Measurements from ENCODE around the gene HAGHL.

- TF ChIP-seq CTCF (IDR thresholded peaks at IDR 0.05 in 8 of 11, conservative IDR thresholded peaks at IDR 0.05 in 3 of 11) (no peak), POLR2A (IDR thresholded peaks at IDR 0.05) (no peak), POLR2AphosphoS5 (IDR thresholded peaks at IDR 0.05) (no peak)
Measured at GRCh38 chr16:739560-740458, 12.9 kb downstream of the HAGHL start.

Data from spleen (tissue), 7 donors.